Transverse colon (tissue), 3 donors: ENCODE measurements around the gene SRPK2.

ENCODE experiments used
- CTCF ChIP-seq, 5 experiments: fragments of 200-600 bp in 3 of 5; fragments of 450-650 bp in 2 of 5; sonication (generic) in 3 of 5; IDR thresholded peaks; 1 replicate in 2 of 5; 2 replicates in 3 of 5; pipeline ENCODE4 v1.5.1; 2016 to 2017; ENCODE audit warnings: antibody characterized with exemption in 5 of 5, inconsistent platforms in 3 of 5, mild to moderate bottlenecking in 2 of 5, moderate library complexity in 1 of 5
- POLR2A ChIP-seq: fragments of 450-650 bp; IDR thresholded peaks from one replicate; pipeline ENCODE4 v1.6.1; 2016; ENCODE audit warnings: antibody characterized with exemption, mild to moderate bottlenecking, moderate library complexity

- TF ChIP-seq CTCF (IDR thresholded peaks at IDR 0.05) (no peak), POLR2A (no peak)
These were observed 51.2 kb downstream of the SRPK2 start for GRCh38 chr7:105337529-105337928.
